HepG2 (cell line): ENCODE results near the gene NFIL3. TPM values are rescaled to one million over a fixed set of nuclear protein-coding genes. Genes with fewer than 3 reads are reported as not detected.

Source experiments
- FOXC1 ChIP-seq: sonication (generic); formaldehyde crosslinking; IDR thresholded peaks from 2 replicates; pipeline ENCODE4 v1.8.0; 2022; ENCODE audit warnings: mild to moderate bottlenecking, missing genetic modification reagents, borderline replicate concordance
- GABPB1 ChIP-seq: IDR thresholded peaks from 2 replicates; pipeline ENCODE4 v1.6.1; 2016; ENCODE audit warnings: mild to moderate bottlenecking, missing genetic modification reagents, moderate library complexity, missing compliant biosample characterization
- KAT8 ChIP-seq: IDR thresholded peaks from 2 replicates; pipeline ENCODE4 v1.6.1; 2016; ENCODE audit warnings: missing genetic modification reagents, missing compliant biosample characterization
- MAFF ChIP-seq: IDR thresholded peaks from 2 replicates; pipeline ENCODE4 v1.6.1; 2011; ENCODE audit warnings: low read depth, low read length, improper control_type of control experiment
- MED1 ChIP-seq: sonication (generic); formaldehyde crosslinking; IDR thresholded peaks from 2 replicates; pipeline ENCODE4 v1.4.0; 2020; ENCODE audit warnings: missing genetic modification reagents
- MIER2 ChIP-seq: IDR thresholded peaks from 2 replicates; pipeline ENCODE4 v1.6.1; 2016; ENCODE audit warnings: missing biosample characterization, missing genetic modification reagents
- REXO4 ChIP-seq: sonication (generic); formaldehyde crosslinking; IDR thresholded peaks from 2 replicates; pipeline ENCODE4 v1.8.0; 2022; ENCODE audit warnings: missing genetic modification reagents, mild to moderate bottlenecking, borderline replicate concordance
- SNAI1 ChIP-seq: sonication (generic); formaldehyde crosslinking; IDR thresholded peaks from 2 replicates; pipeline ENCODE4 v1.5.0; 2020; ENCODE audit warnings: mild to moderate bottlenecking, missing genetic modification reagents, borderline replicate concordance
- SOX6 ChIP-seq, 2 experiments: fragments of 450-650 bp in 1 of 2; sonication (generic) in 1 of 2; formaldehyde crosslinking in 1 of 2; IDR thresholded peaks; 2 replicates each; pipeline versions ENCODE4 v1.4.0 to v1.6.1; 2017 to 2020; ENCODE audit warnings: antibody characterized with exemption in 1 of 2, mild to moderate bottlenecking in 1 of 2, missing genetic modification reagents in 1 of 2
- TBL1XR1 ChIP-seq: fragments of 150-350 bp; IDR thresholded peaks from 2 replicates; pipeline ENCODE4 v1.6.1; 2014; ENCODE audit warnings: borderline replicate concordance, low read length; ENCODE audit not compliant: partially characterized antibody
- TGIF2 ChIP-seq: IDR thresholded peaks from 2 replicates; pipeline ENCODE4 v1.6.1; 2016; ENCODE audit warnings: control low read depth, missing compliant biosample characterization
- TOPORS ChIP-seq: sonication (generic); formaldehyde crosslinking; IDR thresholded peaks from 2 replicates; pipeline ENCODE4 v1.8.0; 2023; ENCODE audit warnings: mild to moderate bottlenecking, missing genetic modification reagents
- ZNF3 ChIP-seq: IDR thresholded peaks from 2 replicates; pipeline ENCODE4 v1.7.0; 2017; ENCODE audit warnings: inconsistent platforms
- ZNF446 ChIP-seq: sonication (generic); formaldehyde crosslinking; IDR thresholded peaks from 2 replicates; pipeline ENCODE4 v1.5.0; 2020; ENCODE audit warnings: mild to moderate bottlenecking, missing genetic modification reagents
- ZNF460 ChIP-seq: sonication (generic); formaldehyde crosslinking; IDR thresholded peaks from 2 replicates; pipeline ENCODE4 v1.5.1; 2020; ENCODE audit warnings: missing genetic modification reagents, mild to moderate bottlenecking, borderline replicate concordance
- ZNF570 ChIP-seq: sonication (generic); formaldehyde crosslinking; IDR thresholded peaks from 2 replicates; pipeline ENCODE4 v1.4.0; 2020; ENCODE audit warnings: mild to moderate bottlenecking, missing genetic modification reagents, borderline replicate concordance
- ZNF652 ChIP-seq: IDR thresholded peaks from 2 replicates; pipeline ENCODE4 v1.6.1; 2016; ENCODE audit warnings: low read depth, borderline replicate concordance
- ZNF7 ChIP-seq: IDR thresholded peaks from 2 replicates; pipeline ENCODE4 v1.6.1; 2016; ENCODE audit warnings: missing biosample characterization, missing genetic modification reagents
- ZZZ3 ChIP-seq: sonication (generic); formaldehyde crosslinking; IDR thresholded peaks from 2 replicates; pipeline ENCODE4 v1.4.0; 2020; ENCODE audit warnings: missing genetic modification reagents, mild to moderate bottlenecking, borderline replicate concordance
- polyA plus RNA-seq, 8 experiments: library from polyadenylated mRNA; depleted of rRNA in 3 of 8; stranded (reverse) in 7 of 8; unstranded in 1 of 8; fragments of >200 nt; fragmentation: Illumina TruSeq in 4 of 8; extraction: Trizol in 4 of 8; gene quantifications; 2 replicates each; pipeline versions ENCODE4 v1.2.1 to v1.2.3, GENCODE V29; 2011 to 2016; ENCODE audit warnings: low read depth in 4 of 8, missing spikeins in 1 of 8, mixed read lengths in 1 of 8; ENCODE audit not compliant: insufficient read depth in 1 of 8
- total RNA-seq, 5 experiments: library from RNA; depleted of rRNA; stranded (reverse); fragments of >200 nt; fragmentation: Illumina TruSeq; extraction: Trizol; gene quantifications; 2 replicates each; pipeline ENCODE4 v1.2.3, GENCODE V29; 2016; ENCODE audit warnings: low read depth in 1 of 5
- TF ChIP-seq, protein P1 (sequence below): sonication (generic); formaldehyde crosslinking; IDR thresholded peaks from 2 replicates; pipeline ENCODE4 v1.8.1; 2023; ENCODE audit warnings: missing genetic modification reagents, mild to moderate bottlenecking, borderline replicate concordance
- TF ChIP-seq, protein P2 (sequence below): sonication (generic); formaldehyde crosslinking; IDR thresholded peaks from 2 replicates; pipeline ENCODE4 v1.5.0; 2020; ENCODE audit warnings: missing genetic modification reagents
- TF ChIP-seq, protein P3 (sequence below): sonication (generic); formaldehyde crosslinking; IDR thresholded peaks from 2 replicates; pipeline ENCODE4 v1.4.0; 2020; ENCODE audit warnings: mild to moderate bottlenecking, missing genetic modification reagents
- TF ChIP-seq, protein P4 (sequence below): sonication (generic); formaldehyde crosslinking; IDR thresholded peaks from 2 replicates; pipeline ENCODE4 v1.9.0; 2021; ENCODE audit warnings: missing genetic modification reagents, borderline replicate concordance

NFIL3 gene
- total and polyA plus RNA-seq, 2 of the 13 experiments (the other 11 are each of a cell fraction or from before 2014, with no cell fraction given): 46.6 to 54.2 TPM

DNA sequence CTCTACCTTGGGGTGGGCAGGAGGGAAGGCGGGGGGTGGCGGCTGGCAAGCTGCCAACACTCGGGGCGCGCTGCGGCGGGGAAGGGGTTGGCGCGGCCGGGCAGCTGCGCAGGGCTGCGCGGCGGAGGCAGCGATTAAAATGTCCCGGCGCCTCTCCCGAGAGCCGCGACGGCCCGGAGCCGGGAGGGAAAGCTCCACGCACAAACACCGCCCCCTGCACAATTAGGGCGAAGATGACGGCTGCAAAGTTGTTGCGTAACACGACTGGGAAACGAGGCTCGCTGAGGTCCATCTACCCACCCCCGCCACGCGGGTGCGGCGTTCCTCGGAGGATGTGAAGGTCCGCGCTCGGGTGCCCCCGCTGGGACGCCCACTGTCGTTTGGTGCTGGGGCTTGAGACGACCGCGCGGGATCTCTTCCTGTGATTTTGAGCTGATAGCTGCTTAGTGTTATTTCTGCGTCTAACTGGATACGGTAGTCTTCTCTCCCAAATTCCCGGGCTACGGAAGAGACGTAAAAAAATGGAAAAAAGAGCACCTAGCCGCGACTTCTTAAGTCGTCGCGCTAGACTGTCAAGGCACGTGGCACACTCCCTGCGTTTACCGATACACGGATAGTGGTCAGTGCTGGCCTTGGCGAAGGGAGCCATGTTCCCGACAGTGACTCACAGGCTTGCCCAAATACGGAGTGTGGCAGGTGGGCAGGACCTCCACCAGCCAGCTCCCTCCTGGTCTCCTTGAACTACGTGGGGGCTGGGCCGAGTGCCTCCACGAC is 958 bp upstream of the NFIL3 start (continued):
- TF ChIP-seq, protein P1, sequence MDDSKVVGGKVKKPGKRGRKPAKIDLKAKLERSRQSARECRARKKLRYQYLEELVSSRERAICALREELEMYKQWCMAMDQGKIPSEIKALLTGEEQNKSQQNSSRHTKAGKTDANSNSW (CRISPR knock-in tag): no peak; the same call in 1 of the 2 replicates
- TF ChIP-seq GABPB1 (CRISPR knock-in tag) (peak; percentile 61), ZNF570 (CRISPR knock-in tag) (no peak), ZNF7 (CRISPR knock-in tag) (no peak), SNAI1 (CRISPR knock-in tag) (no peak), MAFF (no peak), TGIF2 (CRISPR knock-in tag) (peak; percentile 77; the same call in 1 of the 2 replicates), FOXC1 (CRISPR knock-in tag) (no peak), REXO4 (CRISPR knock-in tag) (no peak), ZNF3 (no peak), KAT8 (no peak), MED1 (CRISPR knock-in tag) (peak; percentile 66; the same call in 1 of the 2 replicates), MIER2 (CRISPR knock-in tag) (no peak), ZNF652 (no peak), ZNF460 (CRISPR knock-in tag) (no peak), ZZZ3 (CRISPR knock-in tag) (no peak), TBL1XR1 (no peak), ZNF446 (CRISPR knock-in tag) (no peak; the same call in 1 of the 2 replicates), TOPORS (CRISPR knock-in tag) (no peak), SOX6 (IDR thresholded peaks at IDR 0.05) (no peak), SOX6 (CRISPR knock-in tag; IDR thresholded peaks at IDR 0.05) (peak; percentile 41; the same call in 1 of the 2 replicates)
- TF ChIP-seq, protein P2, sequence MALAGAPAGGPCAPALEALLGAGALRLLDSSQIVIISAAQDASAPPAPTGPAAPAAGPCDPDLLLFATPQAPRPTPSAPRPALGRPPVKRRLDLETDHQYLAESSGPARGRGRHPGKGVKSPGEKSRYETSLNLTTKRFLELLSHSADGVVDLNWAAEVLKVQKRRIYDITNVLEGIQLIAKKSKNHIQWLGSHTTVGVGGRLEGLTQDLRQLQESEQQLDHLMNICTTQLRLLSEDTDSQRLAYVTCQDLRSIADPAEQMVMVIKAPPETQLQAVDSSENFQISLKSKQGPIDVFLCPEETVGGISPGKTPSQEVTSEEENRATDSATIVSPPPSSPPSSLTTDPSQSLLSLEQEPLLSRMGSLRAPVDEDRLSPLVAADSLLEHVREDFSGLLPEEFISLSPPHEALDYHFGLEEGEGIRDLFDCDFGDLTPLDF (CRISPR knock-in tag): no peak
- TF ChIP-seq, protein P3, sequence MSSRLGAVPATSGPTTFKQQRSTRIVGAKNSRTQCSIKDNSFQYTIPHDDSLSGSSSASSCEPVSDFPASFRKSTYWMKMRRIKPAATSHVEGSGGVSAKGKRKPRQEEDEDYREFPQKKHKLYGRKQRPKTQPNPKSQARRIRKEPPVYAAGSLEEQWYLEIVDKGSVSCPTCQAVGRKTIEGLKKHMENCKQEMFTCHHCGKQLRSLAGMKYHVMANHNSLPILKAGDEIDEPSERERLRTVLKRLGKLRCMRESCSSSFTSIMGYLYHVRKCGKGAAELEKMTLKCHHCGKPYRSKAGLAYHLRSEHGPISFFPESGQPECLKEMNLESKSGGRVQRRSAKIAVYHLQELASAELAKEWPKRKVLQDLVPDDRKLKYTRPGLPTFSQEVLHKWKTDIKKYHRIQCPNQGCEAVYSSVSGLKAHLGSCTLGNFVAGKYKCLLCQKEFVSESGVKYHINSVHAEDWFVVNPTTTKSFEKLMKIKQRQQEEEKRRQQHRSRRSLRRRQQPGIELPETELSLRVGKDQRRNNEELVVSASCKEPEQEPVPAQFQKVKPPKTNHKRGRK: no peak
- TF ChIP-seq, protein P4, sequence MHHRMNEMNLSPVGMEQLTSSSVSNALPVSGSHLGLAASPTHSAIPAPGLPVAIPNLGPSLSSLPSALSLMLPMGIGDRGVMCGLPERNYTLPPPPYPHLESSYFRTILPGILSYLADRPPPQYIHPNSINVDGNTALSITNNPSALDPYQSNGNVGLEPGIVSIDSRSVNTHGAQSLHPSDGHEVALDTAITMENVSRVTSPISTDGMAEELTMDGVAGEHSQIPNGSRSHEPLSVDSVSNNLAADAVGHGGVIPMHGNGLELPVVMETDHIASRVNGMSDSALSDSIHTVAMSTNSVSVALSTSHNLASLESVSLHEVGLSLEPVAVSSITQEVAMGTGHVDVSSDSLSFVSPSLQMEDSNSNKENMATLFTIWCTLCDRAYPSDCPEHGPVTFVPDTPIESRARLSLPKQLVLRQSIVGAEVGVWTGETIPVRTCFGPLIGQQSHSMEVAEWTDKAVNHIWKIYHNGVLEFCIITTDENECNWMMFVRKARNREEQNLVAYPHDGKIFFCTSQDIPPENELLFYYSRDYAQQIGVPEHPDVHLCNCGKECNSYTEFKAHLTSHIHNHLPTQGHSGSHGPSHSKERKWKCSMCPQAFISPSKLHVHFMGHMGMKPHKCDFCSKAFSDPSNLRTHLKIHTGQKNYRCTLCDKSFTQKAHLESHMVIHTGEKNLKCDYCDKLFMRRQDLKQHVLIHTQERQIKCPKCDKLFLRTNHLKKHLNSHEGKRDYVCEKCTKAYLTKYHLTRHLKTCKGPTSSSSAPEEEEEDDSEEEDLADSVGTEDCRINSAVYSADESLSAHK (CRISPR knock-in tag): no peak
